Measurements from ENCODE around the gene POLR1G. TPM values are rescaled to one million over a fixed set of nuclear protein-coding genes. Genes with fewer than 3 reads are reported as not detected.
"Not testable (repeated sequence)": the region's sequence is repeated elsewhere in the genome, so short reads cannot be mapped to it uniquely, and the experiment has no call there.

POLR1G gene
- total RNA-seq, 1 donor from 2014 or later: 13.2 TPM

GRCh38 chr19:45419895-45420294, 13.5 kb downstream of the POLR1G start:
- DNase-seq (ENCODE audit: low read depth): no peak

GRCh38 chr19:45420356-45420755, 13.9 kb downstream of the POLR1G start:
- no peak for DNase-seq (ENCODE audit: low read depth)

GRCh38 chr19:45420871-45421270, 14.4 kb downstream of the POLR1G start:
- DNase-seq (ENCODE audit: low read depth): no peak

GRCh38 chr19:45421947-45422498, 15.6 kb downstream of the POLR1G start:
- no peak for DNase-seq (ENCODE audit: low read depth)

GRCh38 chr19:45423033-45423588, 16.7 kb downstream of the POLR1G start:
- DNase-seq (ENCODE audit: low read depth): no peak

DNA sequence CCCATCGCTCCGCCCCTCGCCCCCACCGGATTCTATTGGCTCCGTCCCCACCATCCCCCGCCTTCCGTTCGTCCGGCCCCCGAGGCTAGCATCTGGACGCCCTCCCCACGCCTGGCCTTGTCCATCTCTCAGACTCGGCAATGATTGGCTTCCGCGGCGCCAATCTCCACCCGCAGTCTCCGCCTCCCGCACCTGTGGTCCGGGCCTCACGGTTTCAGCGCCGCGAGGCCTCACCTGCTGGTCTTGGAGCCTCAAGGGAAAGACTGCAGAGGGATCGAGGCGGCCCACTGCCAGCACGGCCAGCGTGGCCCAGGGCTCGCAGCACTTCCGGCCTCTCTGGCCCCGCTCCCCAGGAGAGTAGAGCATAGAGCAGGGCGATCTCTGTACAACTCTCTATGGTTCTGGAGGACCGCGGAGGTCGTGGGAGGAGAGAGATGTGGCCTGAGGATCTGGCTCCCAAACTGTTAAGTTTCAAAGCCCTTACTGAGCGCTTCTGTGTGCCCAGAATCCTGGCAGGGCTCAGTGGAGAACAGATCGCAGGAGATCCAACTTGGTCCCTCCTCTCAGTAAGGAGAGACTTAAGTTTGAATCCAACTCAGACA, 17.2 kb downstream of the POLR1G start, which contains the start of gene ERCC1:
Gene ERCC1, minus strand, starts transcription at position 329 of the 602 bp plus-strand sequence. CDS start 543 bp downstream, outside the sequence.
- DNase-seq (ENCODE audit: low read depth): peak; percentile 95

DNA sequence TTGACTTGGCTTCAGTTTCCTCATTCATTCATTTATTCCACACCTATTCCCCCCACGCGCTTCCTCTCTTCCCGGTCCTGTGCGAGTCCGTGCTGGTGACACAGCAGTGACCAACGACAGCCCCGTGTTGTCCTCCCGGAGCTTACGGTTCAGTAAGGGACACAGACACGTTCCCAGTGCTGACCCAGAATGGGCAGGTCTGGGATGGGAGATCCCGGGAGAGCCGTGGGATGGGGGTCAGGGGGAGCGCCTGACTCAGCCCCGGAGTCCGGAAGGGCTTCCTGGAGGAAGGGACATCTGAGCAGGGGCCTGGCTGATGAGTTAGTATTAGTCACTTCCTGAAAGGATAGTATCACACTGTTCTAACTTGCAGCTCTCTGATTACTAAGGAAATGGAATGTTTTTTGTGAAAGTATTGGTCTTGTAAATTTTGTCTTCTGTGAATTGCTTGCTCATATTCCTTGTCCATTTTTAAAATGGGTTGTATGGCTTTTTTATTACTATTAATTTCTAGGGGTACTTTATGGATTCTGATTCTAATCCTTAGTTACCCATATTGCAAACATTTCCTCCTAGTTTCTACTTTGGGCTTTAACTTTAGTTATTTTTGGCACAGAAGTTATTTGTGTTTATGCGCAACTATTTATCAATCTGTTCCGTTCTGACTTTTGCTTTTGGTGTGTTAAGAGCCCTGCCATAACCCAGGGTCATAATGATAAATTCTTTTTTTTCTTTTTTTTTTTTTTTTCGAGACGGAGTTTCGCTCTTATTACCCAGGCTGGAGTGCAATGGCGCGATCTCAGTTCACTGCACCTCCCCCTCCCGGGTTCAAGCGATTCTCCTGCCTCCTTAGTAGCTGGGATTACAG, 18.0 kb downstream of the POLR1G start:
- DNase-seq (ENCODE audit: low read depth): peak; percentile 87

GRCh38 chr19:45428384-45429231, 22.2 kb downstream of the POLR1G start:
- DNase-seq (ENCODE audit: low read depth): peak; percentile 82

GRCh38 chr19:45429896-45430295, 23.5 kb downstream of the POLR1G start:
- DNase-seq (ENCODE audit: low read depth): not testable (repeated sequence)

GRCh38 chr19:45431008-45431407, 24.6 kb downstream of the POLR1G start:
- DNase-seq (ENCODE audit: low read depth): not testable (repeated sequence)

- DNase-seq (ENCODE audit: low read depth): not testable (repeated sequence)
Measured at GRCh38 chr19:45432543-45432942, 26.1 kb downstream of the POLR1G start.

DNA sequence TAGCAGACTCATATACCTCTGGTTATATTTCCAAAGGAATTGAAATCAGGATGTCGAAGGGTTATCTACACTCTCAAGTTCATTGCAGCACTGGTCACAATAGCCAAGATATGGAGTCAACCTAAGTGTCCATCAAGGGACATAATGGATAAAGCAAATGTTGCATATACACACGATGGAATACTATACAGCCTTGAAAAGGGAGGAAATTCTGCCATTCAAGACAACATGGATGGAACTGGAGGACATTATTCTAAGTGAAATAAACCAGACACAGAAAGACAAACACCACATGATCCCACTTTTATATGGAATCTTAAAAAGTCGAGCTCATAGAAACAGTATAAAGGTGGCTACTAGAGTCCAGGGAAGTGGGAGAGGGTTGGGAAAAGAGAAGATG, 30.9 kb downstream of the POLR1G start:
- no peak for DNase-seq (ENCODE audit: low read depth)

GRCh38 chr19:45439190-45439568, 32.7 kb downstream of the POLR1G start:
- no peak for DNase-seq (ENCODE audit: low read depth)

DNA sequence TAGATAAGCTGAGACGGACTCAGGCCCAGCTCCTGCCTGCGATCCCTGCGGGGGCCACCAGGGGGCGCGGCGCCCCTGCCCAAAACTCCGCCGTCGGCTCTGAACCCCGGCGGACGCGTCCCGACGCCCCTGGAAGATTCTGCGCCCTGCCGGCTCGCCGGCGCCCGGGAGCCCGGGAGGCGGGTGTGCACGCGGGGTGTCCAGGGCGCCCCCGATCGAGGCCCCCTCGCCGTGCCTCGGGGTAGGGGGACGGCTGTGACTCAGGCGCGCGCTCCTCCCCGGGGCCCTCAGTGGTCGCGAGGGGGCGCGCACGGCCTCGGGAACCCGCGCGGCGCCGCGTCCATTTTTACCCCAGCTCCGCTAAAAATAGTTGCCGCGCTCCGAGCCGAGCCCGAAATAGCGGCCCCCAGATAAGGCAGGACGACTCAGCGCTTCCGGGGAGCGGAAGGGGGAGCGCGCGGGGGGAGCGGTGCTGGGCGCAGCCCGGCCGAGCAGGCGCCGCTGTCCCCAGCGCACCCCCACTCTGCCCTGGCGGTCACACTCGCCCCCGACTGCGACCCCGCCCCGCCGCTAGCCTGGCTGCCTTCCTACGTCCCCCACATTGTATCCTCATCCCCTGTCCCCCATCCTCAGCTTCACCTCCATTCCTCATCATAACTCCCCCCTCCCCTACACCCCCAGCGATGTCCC, 33.3 kb downstream of the POLR1G start:
- DNase-seq (ENCODE audit: low read depth): peak; percentile 91

- no peak for DNase-seq (ENCODE audit: low read depth)
Measured at GRCh38 chr19:45440259-45440638, 33.8 kb downstream of the POLR1G start.

- no peak for DNase-seq (ENCODE audit: low read depth)
Measured at GRCh38 chr19:45440873-45441654, 34.6 kb downstream of the POLR1G start.

DNA sequence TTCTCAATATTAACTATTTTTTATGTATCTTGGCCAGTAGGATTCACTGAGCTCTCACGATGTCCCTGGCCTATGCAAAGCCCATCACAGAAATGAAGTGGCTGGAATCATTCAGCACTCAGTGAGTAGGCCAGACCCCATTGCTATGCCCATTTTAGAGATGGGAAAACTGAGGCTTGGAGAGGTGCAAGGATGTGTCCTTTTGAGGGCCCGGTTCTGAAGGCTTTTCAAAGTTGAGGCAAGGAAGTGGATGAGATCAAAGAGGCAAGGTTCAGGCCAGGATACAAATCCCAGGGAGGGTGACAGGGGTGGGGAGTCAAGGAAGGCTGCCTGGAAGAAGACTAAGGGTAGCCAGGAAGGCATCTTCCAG, 35.9 kb downstream of the POLR1G start:
- no peak for DNase-seq (ENCODE audit: low read depth)

GRCh38 chr19:45442778-45443461, 36.5 kb downstream of the POLR1G start:
- DNase-seq (ENCODE audit: low read depth): no peak
